ENCODE results near the gene CCDC85A. TPM values are rescaled to one million over a fixed set of nuclear protein-coding genes. Genes with fewer than 3 reads are reported as not detected.

Gene CCDC85A
- polyA plus RNA-seq, 1 experiment: 4.2 TPM

- Histone ChIP-seq H3K36me3 (ENCODE audit: control insufficient read depth, insufficient read depth, low read length) (no peaks in the 10 kb centered on the region), H3K4me3 (ENCODE audit: low read depth, low read length) (no peak overlapping the region), H3K27me3 (ENCODE audit: control insufficient read depth, insufficient read depth, low read length) (no peaks in the 10 kb centered on the region)
- ChIA-PET CTCF (interaction anchor here (0.6 to 1.5 kb wide), 3 partner anchors 13 to 336 kb away, joined by 3 read pairs; partner anchors contain the start of gene CCDC85A), POLR2A (no interaction called here)
- no peak for DNase-seq (ENCODE audit: low read depth)
- no peak for TF ChIP-seq CTCF (IDR thresholded peaks at IDR 0.05; ENCODE audit: insufficient read depth, low read depth, low read length)
These were observed 13.3 kb upstream of the CCDC85A start for GRCh38 chr2:56170504-56170903.

GRCh38 chr2:56170988-56171387 lies 12.8 kb upstream of the CCDC85A start:
- no peak overlapping the region for H3K4me3 ChIP-seq (ENCODE audit: low read depth, low read length)
- H3K36me3 ChIP-seq (ENCODE audit: control insufficient read depth, insufficient read depth, low read length): no peaks in the 10 kb centered on the region
- DNase-seq (ENCODE audit: low read depth): no peak
- ChIA-PET POLR2A (no interaction called here), CTCF (interaction anchor here (0.6 to 1.2 kb wide), 4 partner anchors 10 to 335 kb away, joined by 3 to 4 read pairs (median 3); partner anchors contain the start of gene CCDC85A)
- H3K27me3 ChIP-seq (ENCODE audit: control insufficient read depth, insufficient read depth, low read length): no peaks in the 10 kb centered on the region
- no peak for TF ChIP-seq CTCF (IDR thresholded peaks at IDR 0.05; ENCODE audit: insufficient read depth, low read depth, low read length)

- ChIA-PET POLR2A (no interaction called here), CTCF (no interaction called here)
- no peaks in the 10 kb centered on the region for H3K36me3 ChIP-seq (ENCODE audit: control insufficient read depth, insufficient read depth, low read length)
- no peak for DNase-seq (ENCODE audit: low read depth)
- TF ChIP-seq CTCF (IDR thresholded peaks at IDR 0.05; ENCODE audit: insufficient read depth, low read depth, low read length): no peak
- no peaks in the 10 kb centered on the region for H3K27me3 ChIP-seq (ENCODE audit: control insufficient read depth, insufficient read depth, low read length)
- no peak overlapping the region for H3K4me3 ChIP-seq (ENCODE audit: low read depth, low read length)
These were observed 8.0 kb upstream of the CCDC85A start for GRCh38 chr2:56175779-56176178.

GRCh38 chr2:56177420-56178220 lies 6.2 kb upstream of the CCDC85A start:
- no peaks in the 10 kb centered on the region for H3K27me3 ChIP-seq (ENCODE audit: control insufficient read depth, insufficient read depth, low read length)
- H3K4me3 ChIP-seq (ENCODE audit: low read depth, low read length): no peak overlapping the region
- no peaks in the 10 kb centered on the region for H3K36me3 ChIP-seq (ENCODE audit: control insufficient read depth, insufficient read depth, low read length)
- ChIA-PET POLR2A (no interaction called here), CTCF (interaction anchor here (1.2 kb wide), 1 partner anchor 9 kb away, joined by 3 read pairs; no protein-coding TSS in a partner anchor)
- DNase-seq (ENCODE audit: low read depth): no peak
- no peak for TF ChIP-seq CTCF (IDR thresholded peaks at IDR 0.05; ENCODE audit: insufficient read depth, low read depth, low read length)

- ChIA-PET CTCF (interaction anchor here (1.1 to 1.9 kb wide), 2 partner anchors 13 to 19 kb away, joined by 3 to 7 read pairs; no protein-coding TSS in a partner anchor), POLR2A (no interaction called here)
- Histone ChIP-seq H3K36me3 (ENCODE audit: control insufficient read depth, insufficient read depth, low read length) (no peaks in the 10 kb centered on the region), H3K4me3 (ENCODE audit: low read depth, low read length) (no peak overlapping the region), H3K27me3 (ENCODE audit: control insufficient read depth, insufficient read depth, low read length) (no peaks in the 10 kb centered on the region)
- DNase-seq (ENCODE audit: low read depth): no peak
- TF ChIP-seq CTCF (IDR thresholded peaks at IDR 0.05; ENCODE audit: insufficient read depth, low read depth, low read length): no peak
These were observed 3.9 kb upstream of the CCDC85A start for GRCh38 chr2:56179931-56180330.

Measured in BJ (cell line).